Ascending aorta (tissue), 2 donors: ENCODE data around the gene ALPK1. TPM values are rescaled to one million over a fixed set of nuclear protein-coding genes. Genes with fewer than 3 reads are reported as not detected.

ENCODE experiments used
- DNase-seq, 2 donors: peaks; one replicate each; pipeline ENCODE4 v3.0.0-alpha.2; 2019; ENCODE audit warnings: low spot score in 2 of 2
- H3K27ac ChIP-seq, 2 donors: fragments of 200-600 bp; sonication (generic); one replicate each; pipeline ENCODE4 v1.5.1; 2016 to 2017; ENCODE audit warnings: mild to moderate bottlenecking in 1 of 2
- H3K27me3 ChIP-seq: fragments of 200-600 bp; sonication (generic); one replicate; pipeline ENCODE4 v1.5.1; 2017
- H3K36me3 ChIP-seq, 2 donors: fragments of 200-600 bp; sonication (generic); one replicate each; pipeline ENCODE4 v1.5.1; 2016
- H3K4me1 ChIP-seq, 2 donors: fragments of 200-600 bp; sonication (generic); one replicate each; pipeline ENCODE4 v1.5.1; 2016 to 2017; ENCODE audit warnings: mild to moderate bottlenecking in 1 of 2
- H3K4me3 ChIP-seq, 2 donors: fragments of 200-600 bp; sonication (generic); one replicate each; pipeline ENCODE4 v1.5.1; 2016 to 2017; ENCODE audit warnings: mild to moderate bottlenecking in 1 of 2
- H3K9me3 ChIP-seq, 2 donors: fragments of 200-600 bp; sonication (generic); one replicate each; pipeline ENCODE4 v1.5.1; 2016
- intact Hi-C: fragments of 100-400 bp; cut with DNase I; formaldehyde crosslinking; loops from one replicate; pipeline ENCODE4 v1.15.1; 2023
- total RNA-seq: library from RNA; depleted of rRNA; stranded (reverse); fragments of >200 nt; gene quantifications from one replicate; pipeline ENCODE4 v1.1.0, GENCODE V29; 2016
- TF ChIP-seq, protein P1 (sequence below), 3 experiments: fragments of 200-600 bp in 2 of 3; fragments of 450-650 bp in 1 of 3; sonication (generic) in 2 of 3; IDR thresholded peaks; one replicate each; pipeline ENCODE4 v1.5.1; 2016 to 2019; ENCODE audit warnings: antibody characterized with exemption in 3 of 3, mild to moderate bottlenecking in 1 of 3, moderate library complexity in 1 of 3

Gene ALPK1
- total RNA-seq, 1 donor from 2014 or later = 8.7 TPM

DNA sequence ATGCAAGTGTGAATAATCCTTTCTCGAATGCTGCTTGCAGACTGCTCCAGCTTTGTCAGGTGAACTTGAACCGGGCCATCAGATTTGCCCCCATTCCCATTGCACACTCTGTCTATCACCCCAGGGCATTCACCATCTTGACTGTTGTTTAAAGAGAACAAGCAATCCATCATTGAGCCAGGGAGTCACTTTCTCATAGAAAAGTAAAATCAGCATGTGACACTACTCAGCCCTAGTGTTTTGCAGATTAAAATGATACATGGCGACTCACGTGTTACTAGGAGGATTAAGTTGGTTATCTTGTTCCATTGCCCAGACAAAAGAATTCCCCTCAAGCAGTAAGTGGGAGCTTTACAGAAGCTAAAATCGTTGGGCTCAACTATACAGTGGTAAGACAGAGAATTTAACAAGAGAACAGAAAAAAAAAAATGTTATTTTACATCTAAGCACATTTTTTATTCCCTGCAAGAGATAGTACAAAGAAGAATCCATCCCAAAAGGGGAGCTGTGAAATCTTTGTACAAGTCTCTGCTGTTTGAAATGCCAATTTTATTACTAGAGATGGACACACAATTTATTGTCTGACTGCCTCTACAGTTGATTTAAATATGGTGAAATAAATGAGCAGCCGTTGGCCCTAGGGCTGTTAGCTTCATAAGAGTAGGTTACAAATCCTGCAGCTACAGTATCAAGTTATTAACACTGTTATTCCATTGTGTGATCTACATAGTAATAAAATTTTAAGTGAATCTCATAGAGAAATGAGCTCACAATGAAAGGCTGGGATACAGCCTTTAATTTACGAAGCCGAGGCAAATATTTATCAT, 151.3 kb downstream of the ALPK1 start:
- H3K4me1 ChIP-seq = no peaks in the 10 kb centered on the region
- DNase-seq = no peak
- H3K36me3 ChIP-seq = peaks cover 0 to 13% of the 10 kb centered on the region in 2 donors
- H3K27me3 ChIP-seq = no peaks in the 10 kb centered on the region
- intact Hi-C loops = no loop called here
- peaks cover 0 to 18% of the 10 kb centered on the region in 2 donors for H3K9me3 ChIP-seq
- TF ChIP-seq, protein P1, sequence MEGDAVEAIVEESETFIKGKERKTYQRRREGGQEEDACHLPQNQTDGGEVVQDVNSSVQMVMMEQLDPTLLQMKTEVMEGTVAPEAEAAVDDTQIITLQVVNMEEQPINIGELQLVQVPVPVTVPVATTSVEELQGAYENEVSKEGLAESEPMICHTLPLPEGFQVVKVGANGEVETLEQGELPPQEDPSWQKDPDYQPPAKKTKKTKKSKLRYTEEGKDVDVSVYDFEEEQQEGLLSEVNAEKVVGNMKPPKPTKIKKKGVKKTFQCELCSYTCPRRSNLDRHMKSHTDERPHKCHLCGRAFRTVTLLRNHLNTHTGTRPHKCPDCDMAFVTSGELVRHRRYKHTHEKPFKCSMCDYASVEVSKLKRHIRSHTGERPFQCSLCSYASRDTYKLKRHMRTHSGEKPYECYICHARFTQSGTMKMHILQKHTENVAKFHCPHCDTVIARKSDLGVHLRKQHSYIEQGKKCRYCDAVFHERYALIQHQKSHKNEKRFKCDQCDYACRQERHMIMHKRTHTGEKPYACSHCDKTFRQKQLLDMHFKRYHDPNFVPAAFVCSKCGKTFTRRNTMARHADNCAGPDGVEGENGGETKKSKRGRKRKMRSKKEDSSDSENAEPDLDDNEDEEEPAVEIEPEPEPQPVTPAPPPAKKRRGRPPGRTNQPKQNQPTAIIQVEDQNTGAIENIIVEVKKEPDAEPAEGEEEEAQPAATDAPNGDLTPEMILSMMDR (IDR thresholded peaks at IDR 0.05) = no peak
- H3K4me3 ChIP-seq = no peak overlapping the region
- no peak overlapping the region for H3K27ac ChIP-seq

DNA sequence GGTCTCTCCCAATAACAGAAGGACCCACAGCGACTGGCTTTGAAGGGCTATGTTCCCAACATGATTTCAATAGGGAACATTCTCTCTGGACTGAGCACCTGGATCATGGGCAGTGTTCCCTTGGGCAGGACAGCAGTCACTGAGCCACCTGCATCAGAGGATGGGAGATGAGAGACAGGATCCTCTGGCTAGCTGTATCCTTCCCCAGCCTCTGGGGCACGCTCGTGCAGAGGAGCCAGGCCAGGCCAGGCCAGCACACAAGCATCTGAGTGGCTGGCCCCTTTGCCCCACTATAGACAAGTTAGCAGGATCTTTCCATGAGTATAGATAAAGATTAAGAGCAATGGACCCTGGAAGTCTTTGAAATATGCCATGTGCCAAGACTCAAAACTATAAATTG, 152.5 kb downstream of the ALPK1 start:
- H3K36me3 ChIP-seq = peaks cover 0 to 11% of the 10 kb centered on the region in 2 donors
- intact Hi-C loops = no loop called here
- H3K27me3 ChIP-seq = no peaks in the 10 kb centered on the region
- no peak overlapping the region for H3K27ac ChIP-seq
- TF ChIP-seq, protein P1 (IDR thresholded peaks at IDR 0.05) = no peak
- H3K4me1 ChIP-seq = no peaks in the 10 kb centered on the region
- no peak for DNase-seq
- H3K4me3 ChIP-seq = no peak overlapping the region
- H3K9me3 ChIP-seq = peaks cover 0 to 14% of the 10 kb centered on the region in 2 donors

DNA sequence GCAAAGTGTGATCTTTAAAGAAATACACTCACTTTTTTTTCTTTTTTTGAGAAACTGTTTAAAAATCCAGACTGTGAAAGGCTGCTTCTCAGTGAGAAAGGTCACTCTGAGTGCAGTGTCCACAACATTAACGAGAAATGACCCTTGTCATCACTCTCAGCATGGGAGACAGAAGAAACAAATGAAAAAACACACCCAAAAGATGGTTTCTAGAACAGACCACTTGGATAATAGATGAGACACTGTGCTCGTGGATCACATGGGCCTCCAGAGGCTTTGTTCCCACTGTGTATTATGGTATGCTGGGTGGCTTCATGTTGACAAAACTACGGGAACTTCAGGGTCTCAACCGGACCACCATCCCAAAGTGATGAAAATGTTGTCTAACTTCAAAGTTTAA, 153.9 kb downstream of the ALPK1 start:
- intact Hi-C loops = no loop called here
- Histone ChIP-seq H3K36me3 (peaks cover 0 to under 1% of the 10 kb centered on the region in 2 donors), H3K9me3 (peaks cover 0 to under 1% of the 10 kb centered on the region in 2 donors), H3K27ac (no peak overlapping the region), H3K27me3 (no peaks in the 10 kb centered on the region), H3K4me1 (no peaks in the 10 kb centered on the region), H3K4me3 (no peak overlapping the region)
- TF ChIP-seq, protein P1 (IDR thresholded peaks at IDR 0.05) = no peak
- no peak for DNase-seq

DNA sequence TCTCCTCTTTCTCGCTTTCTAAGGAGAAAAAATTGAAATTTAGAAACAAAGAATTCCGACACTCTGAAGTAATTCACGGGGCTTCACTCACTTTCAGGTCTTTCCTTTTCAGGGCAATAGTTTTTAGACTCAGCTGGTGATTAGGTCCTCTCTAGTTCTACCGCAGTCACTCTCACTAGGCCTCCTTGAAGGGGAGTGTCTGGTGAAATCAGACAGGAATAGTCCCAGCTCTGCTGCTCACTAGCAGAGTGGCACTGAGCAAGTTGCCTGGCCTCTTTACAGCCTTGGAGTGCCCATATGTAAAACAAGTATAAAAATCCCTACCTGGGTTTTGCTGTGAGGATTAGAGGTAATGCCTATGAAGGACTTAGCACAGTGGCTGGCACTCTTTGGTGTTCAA, 154.7 kb downstream of the ALPK1 start:
- no peak for DNase-seq
- Histone ChIP-seq H3K4me1 (no peaks in the 10 kb centered on the region), H3K9me3 (peaks cover 0 to 4% of the 10 kb centered on the region in 2 donors), H3K36me3 (no peaks in the 10 kb centered on the region), H3K4me3 (no peak overlapping the region), H3K27me3 (no peaks in the 10 kb centered on the region), H3K27ac (no peak overlapping the region)
- TF ChIP-seq, protein P1 (IDR thresholded peaks at IDR 0.05) = no peak
- intact Hi-C loops = no loop called here

DNA sequence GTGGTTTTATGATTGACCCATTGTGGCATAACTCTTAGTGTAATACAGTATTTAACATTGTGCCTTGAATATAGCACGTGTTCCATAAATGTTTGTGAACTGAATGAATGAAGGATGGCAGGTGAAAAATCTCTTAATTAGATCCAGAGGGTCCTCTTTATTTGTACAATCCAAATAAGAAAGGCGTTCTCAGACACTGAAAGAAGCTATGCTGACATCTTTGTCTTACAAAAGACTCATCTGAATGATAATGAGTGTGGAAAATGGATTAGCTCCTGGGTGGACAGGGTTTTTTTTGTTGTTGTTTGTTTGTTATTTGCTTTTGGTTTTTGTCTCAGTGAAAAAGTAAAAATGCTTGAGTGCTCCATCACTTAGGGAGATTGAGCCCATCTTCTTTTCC, 156.2 kb downstream of the ALPK1 start:
- Histone ChIP-seq H3K27me3 (no peaks in the 10 kb centered on the region), H3K27ac (no peak overlapping the region), H3K4me1 (no peaks in the 10 kb centered on the region), H3K36me3 (no peaks in the 10 kb centered on the region), H3K4me3 (no peak overlapping the region), H3K9me3 (peaks cover 3 to 13% of the 10 kb centered on the region in 2 donors)
- intact Hi-C loops = no loop called here
- DNase-seq = no peak
- TF ChIP-seq, protein P1 (IDR thresholded peaks at IDR 0.05) = no peak
